Measurements from ENCODE around the gene TXNDC16.

DNA sequence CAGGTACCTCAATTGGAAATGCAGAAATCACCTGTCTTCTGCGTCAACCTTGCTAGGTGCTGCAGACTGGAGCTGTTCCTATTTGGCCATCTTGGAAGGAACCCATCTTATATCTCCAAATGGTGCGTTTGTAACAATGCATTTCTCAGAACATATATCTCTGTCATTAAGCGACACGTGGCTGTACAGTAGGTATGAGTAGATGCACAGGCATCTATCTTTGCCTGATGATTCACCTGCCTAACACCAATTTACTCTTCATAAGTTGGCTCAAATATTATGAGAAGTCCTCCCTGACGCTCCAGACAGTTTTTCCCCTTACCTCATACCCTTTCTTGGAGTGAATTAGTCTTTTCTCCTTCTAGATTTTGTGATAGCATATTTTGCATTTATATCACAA lies 44.6 kb upstream of the TXNDC16 start:
- TF ChIP-seq ARNT (IDR thresholded peaks at IDR 0.05) (no peak), FOXA1 (IDR thresholded peaks at IDR 0.05) (no peak), BHLHE40 (IDR thresholded peaks at IDR 0.05; ENCODE audit: borderline replicate concordance) (no peak), LEF1 (IDR thresholded peaks at IDR 0.05; ENCODE audit: borderline replicate concordance) (no peak), FOXK2 (IDR thresholded peaks at IDR 0.05) (no peak), PKNOX1 (IDR thresholded peaks at IDR 0.05) (no peak), SP1 (IDR thresholded peaks at IDR 0.05) (no peak), FOXM1 (IDR thresholded peaks at IDR 0.05; ENCODE audit: borderline replicate concordance) (no peak), ELF4 (IDR thresholded peaks at IDR 0.05) (no peak), HDGF (IDR thresholded peaks at IDR 0.05; ENCODE audit: borderline replicate concordance) (no peak), L3MBTL2 (conservative IDR thresholded peaks at IDR 0.05) (no peak)
